HG03196 (cell line): ENCODE results near the gene COL27A1.
A peak's percentile ranks its signal among the peaks of the same experiment; 100 is the strongest.
"Not testable (repeated sequence)": the region's sequence is repeated elsewhere in the genome, so short reads cannot be mapped to it uniquely, and the experiment has no call there.

Experiments used
- ATAC-seq: cut with Tn5 transposase; IDR thresholded peaks from one replicate; pipeline ENCODE4 v1.9.1; 2021; ENCODE audit not compliant: unreplicated experiment

COL27A1 gene

DNA sequence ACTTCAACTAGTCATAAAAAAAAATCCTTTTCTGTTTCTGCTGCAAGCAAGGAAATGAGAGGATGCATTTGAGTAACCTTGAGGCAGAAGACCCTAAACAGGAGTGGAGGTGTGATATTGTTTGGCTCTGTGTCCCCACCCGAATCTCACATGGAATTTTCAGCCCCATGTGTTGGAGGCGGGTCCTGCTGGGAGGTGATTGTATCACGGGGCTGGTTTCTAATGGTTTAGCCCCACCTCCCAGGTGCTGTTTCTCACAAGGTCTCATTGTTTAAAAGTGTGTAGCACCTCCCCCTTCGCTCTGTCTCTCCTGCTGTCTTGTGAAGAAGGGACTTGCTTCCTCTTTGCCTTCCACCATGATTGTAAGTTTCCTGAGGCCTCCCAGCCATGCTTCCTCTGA is 178.4 kb downstream of the COL27A1 start:
- ATAC-seq: not testable (repeated sequence)

DNA sequence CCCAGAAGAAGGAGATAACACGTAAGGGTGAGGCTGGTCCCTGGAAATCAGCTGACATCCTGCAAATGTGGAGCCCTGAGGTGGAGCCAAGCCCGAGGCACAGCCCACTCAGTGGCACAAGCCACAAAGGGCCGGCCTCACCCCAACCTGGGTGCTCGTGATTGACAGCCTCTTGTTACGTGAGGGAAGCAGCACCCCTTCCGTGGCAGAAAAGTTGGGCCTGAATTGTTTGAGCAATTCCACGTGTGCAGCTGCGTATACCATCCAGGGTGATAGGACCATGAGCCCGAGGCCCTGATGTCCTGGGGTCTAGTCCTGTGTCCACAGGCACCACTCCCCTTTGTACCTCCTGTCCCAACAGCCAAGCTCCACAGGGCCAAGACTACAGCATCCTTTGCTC is 179.2 kb downstream of the COL27A1 start:
- no peak for ATAC-seq

DNA sequence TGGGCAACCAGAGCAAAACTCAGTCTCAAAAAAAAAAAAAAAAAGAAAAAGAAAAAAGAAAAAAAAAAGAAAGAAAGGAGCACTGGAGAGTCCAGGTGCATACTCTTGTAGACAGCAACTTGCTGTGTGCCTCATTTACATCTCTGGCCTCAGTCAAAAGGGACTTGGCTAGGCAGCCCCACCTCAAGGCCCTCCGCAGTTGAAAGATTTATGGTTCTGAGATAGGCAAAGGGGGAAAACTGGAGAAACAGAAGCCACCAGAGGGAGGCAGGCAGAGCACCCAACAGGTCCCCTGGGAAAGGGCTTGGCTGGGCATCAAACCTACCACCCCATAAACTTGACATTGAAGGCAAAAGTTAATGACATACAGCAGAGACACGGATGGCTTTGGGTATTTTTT is 180.4 kb downstream of the COL27A1 start:
- ATAC-seq: no peak

DNA sequence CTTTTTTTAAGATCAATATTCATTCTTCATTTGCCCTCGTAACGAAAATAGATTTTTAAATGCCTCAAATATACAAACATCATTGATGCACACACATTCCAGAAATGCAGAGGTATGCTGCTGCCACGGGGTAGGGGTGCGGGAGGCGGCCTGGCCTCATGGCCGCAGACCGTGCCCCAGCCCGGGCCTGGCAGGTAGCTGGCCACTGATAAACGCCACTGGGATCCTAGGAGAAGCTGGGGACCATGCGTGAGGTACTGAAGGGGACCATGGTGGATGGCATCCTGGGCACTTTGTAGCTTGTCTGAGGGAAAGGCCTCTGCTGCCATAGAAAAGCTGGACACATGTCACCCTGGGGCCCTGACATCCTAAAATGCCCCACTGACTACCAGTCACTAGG is 180.8 kb downstream of the COL27A1 start:
- ATAC-seq: no peak

DNA sequence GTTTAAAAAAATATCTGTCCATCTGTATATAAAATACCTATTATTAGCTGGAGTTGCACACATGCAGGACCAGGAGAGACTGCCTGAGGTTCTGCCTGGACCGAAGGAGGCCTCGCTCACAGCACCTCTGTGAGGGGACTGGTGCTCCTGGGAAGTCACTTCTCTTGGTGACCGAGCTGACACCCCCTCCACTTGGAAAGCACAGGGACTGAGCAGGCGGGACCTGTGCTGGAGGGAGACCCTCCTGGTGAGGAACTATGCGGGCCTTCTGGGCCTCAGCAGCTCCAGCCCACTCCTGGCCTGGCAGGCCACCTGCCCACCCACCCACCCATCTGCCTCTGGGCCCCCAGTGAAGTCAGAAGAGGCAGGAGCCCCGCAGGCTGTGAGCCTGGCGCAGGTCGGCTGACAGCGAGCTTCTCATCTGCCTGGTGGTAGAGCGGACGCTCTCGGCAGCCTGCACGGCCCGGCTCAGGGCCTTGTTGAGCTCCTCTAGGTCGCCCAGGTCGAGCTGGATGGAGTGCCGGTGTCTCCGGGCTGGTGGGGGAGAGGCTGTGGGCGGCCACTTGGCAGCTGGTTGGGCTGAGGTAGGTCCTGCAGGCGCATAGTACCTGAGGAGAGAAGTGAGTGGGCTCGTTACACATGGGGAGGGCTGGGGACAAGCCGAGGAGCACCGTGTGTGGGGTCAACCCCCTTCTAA is 181.5 kb downstream of the COL27A1 start:
- no peak for ATAC-seq

DNA sequence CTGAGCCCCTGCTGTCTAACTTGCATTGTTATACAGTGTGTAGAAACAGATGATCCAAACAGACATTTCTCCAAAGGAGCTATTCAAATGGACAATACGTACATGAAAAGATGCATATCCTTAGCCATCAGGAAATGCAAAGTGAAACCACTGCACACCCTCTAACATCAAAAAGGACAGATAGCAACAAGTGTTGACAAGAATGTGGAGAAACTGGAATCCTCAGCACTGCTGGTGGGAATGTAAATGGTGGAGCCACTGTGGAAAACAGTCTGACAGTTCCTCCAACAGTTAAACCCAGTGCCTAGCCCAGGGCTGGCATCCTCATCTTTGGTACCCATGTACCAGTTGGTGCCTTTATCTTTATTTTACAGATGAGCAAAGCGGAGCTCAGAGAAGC is 182.8 kb downstream of the COL27A1 start:
- no peak for ATAC-seq

DNA sequence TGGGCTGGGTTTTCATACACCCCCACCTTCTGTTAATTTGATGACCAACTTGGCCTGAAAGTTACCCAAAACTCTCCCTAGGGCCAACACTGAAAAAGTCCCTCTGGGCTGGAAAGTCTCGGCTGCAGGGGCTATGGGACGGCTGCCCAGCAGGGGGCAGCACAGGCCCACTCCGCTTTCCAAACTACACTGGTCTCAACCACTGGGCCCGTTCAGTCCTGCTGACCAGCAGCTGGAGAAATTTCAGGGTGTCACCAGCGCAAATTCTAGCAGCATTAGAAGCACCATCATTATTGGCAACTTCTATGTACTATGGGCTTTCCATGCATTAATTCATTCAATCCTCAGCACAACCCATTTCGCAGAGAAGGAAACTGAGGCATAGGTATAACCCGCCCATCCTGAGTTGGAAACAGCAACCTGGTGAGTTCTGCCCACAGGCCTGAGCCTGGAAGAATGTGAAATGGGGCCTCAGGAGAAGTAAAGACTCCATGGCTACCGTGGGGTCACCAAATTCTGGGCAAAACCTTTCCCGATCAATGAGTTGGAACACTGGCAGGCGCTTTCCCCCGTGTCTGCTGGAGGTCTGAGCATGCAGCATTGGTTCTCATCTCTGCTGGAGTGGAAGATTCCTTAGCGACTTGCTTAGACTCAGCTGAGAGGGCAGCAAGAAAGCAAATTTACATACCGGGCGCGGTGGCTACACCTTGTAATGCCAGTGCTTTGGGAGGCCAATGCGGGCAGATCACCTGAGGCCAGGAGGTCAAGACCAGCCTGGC is 184.0 kb downstream of the COL27A1 start:
- ATAC-seq: no peak

DNA sequence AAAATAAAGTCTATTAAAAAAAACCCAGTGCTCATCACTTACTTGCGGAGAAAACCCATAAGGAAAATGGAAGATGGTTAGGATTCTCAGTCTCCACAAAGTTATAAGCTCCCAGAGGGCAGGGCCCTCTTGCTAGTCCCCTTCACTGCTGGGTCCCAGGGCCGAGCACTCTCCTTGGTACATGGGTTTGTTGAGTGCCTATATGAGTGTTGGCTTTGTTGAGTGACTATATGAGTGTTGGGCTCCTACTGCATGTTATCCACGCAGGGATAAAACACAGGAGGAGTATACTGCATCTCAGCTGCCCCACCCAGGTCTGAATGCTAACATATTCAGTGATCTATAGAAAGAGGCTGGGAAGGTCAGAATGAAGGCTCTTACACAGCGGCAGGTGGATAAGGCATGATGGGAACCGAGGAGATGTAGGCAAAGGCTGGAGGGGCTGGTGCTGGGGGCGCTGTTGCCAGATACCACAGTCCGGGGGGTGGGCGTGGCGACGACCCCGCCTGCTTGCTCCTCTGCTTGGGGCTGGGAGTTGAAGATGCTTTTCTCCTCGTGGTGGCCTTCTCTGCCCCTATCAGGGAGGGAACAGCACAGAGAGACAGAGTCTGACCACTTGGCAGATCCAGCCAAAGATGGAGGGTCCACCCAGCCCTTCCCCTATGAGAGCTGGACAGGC is 186.0 kb downstream of the COL27A1 start:
- ATAC-seq: no peak

DNA sequence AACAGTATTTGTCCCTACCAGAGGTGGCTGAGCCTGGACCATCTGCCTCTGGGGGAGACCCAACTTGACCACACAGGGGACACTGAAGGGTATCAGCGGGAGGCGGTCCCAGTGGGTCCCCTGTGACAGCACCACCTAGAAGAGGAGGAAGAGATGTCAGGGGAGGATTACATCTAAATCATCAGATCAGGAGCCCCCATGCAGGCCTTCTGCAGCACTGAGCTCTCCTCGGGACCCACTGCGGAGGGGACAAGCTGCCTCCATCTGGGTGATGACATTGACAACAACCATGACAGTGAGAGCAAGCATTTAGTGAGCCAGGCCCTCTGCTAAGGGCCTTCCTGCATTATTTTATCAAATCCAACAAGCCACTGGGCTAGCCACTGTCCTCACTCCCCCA is 186.7 kb downstream of the COL27A1 start:
- ATAC-seq: no peak

DNA sequence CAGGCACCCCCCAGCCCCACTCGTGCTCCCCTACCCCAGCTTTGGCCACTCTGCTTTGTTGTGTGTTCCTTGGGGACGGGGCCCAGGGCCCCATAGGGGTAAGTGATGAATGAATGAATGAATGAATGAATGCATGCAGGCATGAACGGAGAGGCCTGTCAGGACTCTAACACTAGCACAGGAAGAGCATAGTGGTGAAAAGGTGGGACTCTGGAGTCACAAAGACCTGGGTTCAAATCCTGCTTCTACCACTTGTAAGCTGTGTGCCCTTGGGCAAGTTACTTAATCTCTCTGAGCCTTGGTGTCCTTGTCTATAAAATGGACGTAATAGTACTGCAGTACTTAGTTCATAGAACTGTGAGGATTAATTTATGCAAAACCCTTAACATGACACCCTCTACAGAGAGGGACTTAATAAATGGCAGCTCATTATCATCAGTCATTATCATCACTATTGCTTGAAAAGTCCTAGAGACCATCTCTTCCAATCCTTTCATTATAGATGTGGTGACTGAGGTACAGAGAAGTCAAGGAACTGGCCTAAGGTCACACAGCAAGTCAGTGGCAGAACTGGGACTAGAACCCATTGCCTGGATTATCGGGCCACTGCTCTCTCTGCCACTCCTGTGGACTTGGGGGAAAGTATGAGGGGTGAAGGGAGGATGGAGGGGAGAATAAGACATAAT is 187.6 kb downstream of the COL27A1 start:
- ATAC-seq: no peak

DNA sequence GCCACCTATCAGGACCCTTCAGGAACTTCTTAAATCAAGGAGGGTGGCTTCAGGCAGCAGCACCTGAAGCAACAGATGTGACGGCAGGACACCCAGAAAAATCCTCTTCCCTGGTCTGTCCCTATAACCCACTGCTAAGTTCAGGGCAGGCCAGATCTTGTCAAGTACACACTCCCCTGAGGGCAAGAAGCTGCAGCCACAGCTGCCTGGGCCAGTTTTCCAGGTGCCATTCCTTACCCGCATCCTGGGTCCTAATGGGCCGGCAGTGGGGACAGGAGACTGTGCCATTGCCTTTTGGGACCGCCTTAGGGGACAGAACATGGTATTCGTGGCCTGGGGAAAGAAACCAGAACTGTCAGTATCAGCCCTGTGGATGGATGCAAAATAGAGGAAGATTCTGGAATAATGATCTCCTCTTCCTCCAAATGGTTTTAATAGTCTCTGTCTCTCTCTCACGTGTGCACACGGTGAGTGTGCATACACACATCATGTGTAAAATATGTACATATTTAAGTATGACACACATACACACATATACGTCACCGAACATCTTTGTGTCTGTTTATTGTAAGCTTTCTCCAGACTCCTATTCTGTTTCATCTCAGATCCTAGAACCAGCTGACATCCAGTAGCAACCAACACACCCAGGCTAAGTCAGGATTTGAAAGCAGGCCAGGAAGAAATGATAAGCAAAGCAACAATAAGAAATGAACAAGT is 188.3 kb downstream of the COL27A1 start:
- ATAC-seq: no peak

DNA sequence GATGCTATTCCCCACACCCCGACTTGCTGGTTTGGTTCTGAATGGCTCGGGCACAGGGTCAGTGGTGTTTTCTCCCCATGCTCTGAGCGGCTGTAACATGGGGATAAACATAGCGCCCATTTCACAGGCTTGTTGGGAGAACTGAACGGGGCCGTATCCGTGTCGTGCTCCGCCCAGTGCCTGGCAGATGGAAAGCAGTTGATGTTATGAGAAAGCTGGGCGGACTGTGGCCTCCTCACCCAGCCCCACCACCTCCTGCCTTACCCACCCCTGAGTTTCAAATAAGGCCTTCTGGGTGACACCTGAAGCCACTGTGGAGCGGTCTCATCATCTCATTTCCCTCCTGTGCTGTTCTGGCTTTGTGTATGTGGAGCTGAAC is 188.8 kb downstream of the COL27A1 start:
- ATAC-seq: no peak

DNA sequence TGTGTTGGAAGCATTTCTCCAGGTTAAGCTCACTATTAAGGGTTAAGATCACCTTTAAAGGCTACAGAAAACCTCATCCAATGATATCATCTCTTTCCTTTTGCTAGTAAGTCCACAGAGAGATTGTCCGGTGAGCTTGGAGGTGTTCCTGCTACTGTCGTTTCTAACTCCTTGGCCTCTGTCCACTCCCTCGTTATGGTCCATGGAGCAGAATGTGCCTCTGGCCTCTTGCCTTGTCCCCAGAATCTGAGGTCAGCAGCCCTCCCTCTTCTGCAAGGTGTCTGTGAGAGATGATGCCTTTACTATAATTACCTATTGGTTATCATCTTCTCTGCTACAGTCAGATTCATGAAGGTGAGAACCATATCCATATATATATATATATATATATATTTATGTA is 189.4 kb downstream of the COL27A1 start:
- ATAC-seq: no peak

DNA sequence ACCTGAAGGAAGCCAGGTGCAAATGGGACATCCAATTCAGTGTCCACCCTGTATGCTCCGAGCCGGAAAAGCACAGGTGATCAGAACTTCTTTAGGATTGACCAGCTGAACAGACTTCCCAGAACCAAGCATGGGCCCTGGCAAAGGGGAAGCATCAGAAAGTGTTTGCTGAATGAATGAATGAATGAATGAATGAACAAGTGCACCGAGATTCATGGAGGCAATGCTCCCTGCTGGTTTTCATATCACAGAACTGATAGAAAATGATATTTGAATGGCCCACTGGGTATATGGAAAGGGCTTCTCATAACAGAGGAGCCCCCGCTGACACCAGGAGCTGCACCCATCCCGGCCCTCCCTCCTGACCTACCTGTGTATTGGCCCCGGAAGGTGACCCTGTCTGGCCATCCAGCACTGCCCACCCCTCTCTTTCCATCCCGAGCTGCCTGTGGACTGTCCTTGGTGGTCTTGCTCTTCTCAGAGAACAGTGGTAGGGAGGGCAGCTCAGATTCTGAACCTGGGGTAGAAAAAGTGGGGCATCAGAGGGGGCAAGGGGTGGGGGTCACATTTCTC is 190.2 kb downstream of the COL27A1 start:
- ATAC-seq: no peak

DNA sequence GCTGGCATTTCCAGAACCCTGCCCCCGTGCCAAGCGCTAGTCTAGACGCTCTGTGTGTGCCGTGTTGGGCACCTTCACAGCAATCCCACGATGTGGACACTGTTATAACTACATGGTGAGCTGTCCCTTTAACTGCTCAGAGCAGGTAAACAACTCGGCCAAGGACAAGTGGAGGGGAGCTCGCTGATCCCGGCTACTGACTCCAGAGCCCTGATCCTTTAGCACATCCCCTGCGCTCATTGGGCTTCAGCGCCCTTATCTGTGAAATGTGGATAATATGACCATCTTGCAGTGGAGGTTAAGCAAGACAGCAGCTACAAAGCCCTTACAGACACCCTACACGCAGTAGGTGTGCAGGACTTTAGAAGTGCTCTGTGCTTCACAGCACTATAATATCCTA is 190.8 kb downstream of the COL27A1 start:
- ATAC-seq: no peak

DNA sequence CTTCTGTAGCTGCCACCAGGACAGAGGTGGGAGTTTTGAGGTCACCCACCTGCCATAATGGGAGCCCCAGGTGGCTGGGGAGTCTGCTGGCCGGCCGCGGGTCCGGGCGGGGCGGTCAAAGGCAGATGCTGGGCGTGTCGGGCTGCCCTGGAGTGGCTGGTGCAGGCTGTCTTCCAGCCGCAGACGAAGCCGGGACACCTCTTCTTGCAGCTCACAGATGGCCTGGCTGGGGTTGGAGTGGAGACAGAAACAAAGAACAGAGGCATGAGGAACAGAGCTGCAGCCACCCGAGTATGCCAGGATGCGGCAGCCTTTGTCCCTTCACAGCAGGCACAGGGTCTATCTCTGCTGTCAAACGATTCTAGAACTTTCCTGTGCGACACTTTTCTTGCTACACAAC is 192.3 kb downstream of the COL27A1 start:
- ATAC-seq: no peak

DNA sequence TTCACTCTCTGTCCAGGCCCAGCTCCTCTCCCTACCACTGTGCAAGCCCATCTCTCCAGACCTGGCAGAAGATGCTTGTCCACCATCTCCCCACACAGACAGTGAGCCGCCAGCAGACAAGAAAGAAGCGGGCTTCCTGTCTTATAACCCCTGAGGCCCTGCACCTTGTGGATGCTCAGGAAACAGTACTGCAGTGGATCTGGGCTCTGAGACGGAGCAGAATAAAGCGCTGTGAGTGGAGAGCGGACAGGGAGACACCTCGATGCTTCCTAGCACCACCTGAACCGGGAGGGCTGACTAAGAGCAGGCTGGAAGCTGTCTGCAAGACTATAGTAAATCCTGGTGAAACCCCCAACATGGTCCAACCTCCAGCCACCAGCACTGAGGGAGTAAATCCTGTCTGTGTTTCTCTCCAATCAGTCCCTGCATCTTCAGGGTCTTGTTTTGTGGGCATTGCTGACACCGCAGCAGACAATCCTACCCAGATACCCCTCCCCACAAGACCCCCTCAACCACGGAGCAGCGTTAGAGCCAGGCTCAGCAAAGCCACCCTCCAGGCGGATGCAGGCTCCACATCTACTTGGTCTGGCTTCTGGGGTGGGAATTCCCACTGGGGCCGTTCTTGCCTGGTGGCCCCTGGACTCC is 193.0 kb downstream of the COL27A1 start:
- ATAC-seq: no peak

DNA sequence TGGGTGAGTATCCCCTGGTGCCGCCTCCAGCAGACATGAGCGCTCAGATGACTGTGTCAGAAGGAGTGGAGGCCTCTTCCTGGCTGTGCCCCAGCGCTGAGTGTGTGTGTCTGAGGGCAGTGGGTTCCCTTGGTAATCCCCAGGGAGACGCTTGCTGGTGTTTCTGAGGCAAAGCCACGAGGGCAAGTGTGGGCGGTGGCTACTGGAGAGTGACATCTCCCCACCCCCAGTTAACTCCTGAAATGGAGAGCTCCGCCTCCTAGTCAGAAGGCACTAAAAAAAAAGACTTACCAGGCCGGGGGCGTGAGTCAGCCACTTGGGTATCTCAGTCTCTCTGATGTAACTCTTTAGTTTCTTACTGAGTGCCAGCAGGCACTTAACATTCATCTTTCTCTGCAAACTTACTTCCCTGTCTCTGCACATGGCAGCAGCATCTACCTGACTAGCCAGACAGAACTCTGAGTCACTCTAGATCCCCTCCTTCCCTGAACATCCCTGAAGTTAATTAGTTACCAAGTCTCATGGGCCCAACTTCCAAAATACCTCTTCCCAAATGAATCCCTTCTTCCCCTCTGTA is 193.7 kb downstream of the COL27A1 start:
- ATAC-seq: peak; percentile 92

DNA sequence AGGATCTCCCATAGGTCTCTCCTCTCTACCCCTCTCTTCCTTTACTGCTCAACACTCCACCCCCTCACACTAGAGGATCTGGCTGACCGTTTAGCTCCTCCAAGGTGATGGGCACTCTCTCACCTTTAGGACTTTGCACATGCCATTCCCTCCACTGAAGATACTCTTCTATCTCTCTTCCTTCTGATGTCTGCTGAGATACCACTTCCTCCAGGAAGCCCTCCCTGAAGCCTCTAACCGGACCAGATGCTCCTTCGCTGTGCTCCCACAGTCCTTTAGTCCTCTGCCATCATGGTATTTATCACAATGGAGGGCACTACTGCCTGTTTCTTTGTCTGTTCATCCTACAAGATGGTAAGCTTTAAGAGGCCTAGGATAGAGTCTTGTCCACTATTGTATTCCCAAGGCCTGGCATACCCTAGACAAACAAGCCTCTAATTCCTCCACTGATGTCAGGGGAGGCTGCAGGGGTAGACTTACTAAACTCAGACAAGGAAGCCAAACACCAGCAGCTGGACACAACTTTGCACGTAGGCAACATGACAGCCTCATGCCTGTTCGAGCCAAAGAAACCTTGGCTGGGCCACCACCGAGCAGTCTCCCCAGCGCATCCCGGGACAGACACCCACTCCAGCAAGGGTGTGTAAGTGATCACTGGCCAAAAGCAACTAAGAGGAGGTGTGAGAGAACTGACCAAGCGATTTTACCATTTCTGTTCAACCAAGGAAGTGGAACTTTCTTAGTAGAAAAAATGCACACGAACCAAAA is 194.6 kb downstream of the COL27A1 start:
- no peak for ATAC-seq
